Muscle of arm (tissue), 12 donors: ENCODE results near the gene TNFRSF13B. TPM values are rescaled to one million over a fixed set of nuclear protein-coding genes. Genes with fewer than 3 reads are reported as not detected.
"Not testable (repeated sequence)": the region's sequence is repeated elsewhere in the genome, so short reads cannot be mapped to it uniquely, and the experiment has no call there.

Experiments
- DNase-seq: peaks from one replicate; pipeline ENCODE4 v3.0.0-alpha.2; 2013
- polyA plus RNA-seq, 12 donors: library from polyadenylated mRNA; unstranded; fragments of 120-200 nt; gene quantifications; one replicate each; pipeline ENCODE4 v1.2.1, GENCODE V29; 2013; ENCODE audit not compliant: insufficient read length in 12 of 12

Gene TNFRSF13B
- polyA plus RNA-seq, 12 donors: 0.17 to 2.1 (median 0.82) TPM; not detected in 3

DNA sequence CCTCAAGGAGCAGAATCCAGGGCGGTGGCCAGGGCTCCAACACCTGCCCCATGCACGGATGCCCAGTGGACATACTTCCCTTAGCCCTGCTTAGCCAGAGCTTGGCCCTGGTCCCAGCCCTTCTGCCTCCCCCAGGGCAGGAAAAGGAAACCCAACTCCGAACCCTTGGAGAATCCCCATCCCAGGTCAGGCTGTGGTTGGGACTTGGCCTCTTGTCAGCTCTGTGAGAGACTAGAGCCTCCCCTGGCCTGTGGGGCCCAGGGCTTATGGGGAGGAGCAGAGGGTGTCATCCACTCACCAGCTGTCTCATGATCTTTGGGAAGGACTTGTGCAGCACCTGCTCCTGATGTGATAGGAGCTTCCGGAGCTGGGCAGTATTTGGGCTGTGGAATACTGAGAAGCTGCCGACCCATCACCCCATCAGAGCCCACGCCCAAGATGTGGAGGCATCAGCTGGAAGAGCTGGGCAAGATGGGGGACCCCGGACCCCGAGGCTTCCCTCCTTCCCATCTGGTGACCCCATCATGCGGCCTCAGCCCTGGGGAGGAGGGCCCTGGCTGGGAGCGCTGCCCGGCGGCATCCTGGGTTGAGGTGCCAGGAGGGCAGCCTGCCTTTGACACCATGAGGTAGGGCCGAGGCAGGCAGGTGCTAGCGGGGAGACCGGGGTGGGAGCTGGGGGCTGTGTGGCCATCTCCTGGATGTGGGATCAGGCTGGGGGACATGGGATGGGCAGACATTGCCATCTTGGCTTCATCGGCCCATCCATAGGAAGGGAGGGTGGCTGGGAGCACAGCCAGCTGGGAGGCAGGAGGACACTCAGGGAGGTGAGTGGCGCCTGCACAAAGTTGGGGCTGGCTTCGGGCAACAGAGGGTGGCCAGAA, 45.1 kb downstream of the TNFRSF13B start:
- no peak for DNase-seq

DNA sequence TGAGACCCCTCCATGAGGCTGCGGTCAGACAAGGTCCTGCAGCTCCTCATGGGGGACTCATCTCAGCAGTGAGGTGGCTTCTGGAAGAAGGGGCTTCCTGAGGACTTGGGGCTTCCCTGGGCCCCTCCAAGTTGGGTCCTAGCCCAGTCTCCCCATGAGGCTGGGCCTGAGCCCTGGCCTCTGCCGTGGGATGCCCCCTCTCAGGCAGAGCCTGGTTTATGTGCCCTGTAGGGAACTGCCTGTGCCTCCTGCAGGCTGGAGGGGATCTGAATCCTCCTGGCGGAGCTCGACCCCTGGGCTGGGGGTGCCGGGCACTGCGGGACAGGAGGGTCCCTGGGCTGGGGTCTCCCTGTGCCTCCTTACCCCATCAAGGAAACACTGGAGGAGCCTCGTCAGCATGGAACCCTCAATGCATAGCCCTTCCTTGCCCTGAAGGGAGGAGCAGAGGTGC, 45.8 kb downstream of the TNFRSF13B start:
- DNase-seq: no peak

DNA sequence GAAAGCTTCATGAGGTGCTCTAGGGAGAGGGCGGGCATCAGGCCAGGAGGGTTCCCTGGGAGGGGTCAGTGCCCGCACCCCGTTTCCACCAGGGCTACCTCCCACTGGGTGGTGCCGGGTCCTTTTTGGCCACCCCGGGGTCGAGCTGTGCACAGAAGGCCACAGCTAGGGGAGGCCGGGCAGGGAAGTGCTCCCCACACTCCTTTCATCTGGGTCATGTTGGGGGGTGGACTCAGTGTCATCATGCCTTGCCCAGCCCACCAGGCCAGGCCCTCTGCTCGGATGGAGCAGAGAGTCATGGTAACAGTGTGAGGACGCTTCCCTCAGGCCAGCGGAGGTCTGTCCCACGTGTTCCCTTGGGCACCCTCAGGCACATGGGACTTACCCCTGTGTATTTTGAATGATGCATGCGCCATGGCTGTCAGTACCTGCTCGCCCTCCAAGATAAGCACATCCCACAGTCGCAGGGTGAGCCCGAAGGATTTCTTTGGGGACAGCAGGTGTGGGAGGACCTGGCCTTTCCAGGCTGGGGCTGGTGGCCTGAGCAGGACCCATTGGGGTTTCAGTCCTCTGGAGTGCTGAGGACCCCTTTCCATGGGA, 46.4 kb downstream of the TNFRSF13B start:
- DNase-seq: no peak

DNA sequence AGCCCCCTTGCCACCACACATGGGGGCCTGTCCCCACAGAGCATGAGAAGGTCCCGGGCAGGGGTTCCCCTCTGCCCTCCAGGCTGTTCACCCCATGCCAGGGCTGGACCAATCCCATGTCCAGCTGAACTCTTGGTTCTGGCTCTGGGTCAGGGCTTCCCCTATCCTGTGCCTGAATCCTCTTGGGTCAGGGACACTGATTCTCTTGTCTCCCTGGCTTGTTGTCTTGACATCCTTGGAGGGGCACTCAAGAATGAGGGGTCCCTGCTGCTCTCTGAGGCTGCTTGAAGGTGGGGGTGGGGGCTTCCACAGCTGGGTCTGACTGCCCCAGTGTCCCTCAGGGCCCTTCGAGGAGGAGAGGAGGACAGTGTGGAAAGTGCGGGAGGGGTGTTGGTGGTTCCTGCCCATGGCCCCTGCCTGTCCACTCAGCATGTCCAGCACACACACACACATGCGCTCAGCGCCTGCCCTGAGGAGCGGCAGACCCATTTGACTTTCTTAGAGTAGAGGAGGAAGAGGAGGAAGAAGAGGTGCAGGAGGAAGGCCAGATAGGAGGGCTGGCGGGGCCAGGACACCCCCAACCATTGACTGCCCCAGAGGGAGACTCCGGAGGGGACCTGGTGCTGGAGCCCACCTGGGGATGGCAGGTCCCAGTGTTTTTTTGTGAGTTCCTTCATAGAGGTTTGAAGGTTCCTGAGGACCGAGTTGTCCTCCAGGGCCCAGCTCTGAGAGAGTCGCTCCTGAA, 47.0 kb downstream of the TNFRSF13B start:
- no peak for DNase-seq

- DNase-seq: no peak
Observed at GRCh38 chr17:16923904-16924695, 47.8 kb downstream of the TNFRSF13B start.

- no peak for DNase-seq
Observed at GRCh38 chr17:16923097-16923903, 48.6 kb downstream of the TNFRSF13B start.

DNA sequence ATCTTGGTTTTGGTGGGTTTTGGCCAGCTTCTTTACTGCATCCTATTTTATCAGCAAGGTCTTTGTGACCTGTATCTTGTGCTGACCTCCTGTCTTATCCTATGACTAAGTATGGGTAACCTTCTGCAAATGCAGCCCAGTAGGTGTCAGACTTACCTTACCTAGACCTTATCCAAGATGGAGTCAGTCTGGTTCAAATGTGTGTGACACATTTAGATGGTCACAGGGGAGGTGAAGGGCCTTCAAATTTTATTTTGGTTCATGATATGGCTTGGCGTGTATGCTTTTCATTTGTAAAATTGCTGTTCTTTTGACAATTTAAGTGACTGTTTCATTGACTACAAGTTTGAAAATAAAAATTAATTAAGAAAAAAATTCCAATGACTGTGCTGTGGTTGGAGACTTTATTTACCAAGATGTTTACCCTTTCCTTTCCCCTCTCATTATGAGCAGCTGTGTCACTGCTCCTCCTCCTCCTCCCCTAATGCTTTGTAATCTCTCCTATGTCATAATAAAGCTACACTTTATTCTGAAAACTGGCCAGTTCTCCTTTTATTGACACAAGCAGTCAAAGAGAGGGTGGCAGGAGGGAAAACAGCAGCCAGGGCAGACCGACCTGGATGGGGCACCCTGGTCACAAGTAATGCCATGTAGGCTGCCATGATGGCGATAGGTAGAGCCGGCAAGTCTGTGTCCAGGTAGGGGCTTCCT, 49.4 kb downstream of the TNFRSF13B start:
- DNase-seq: no peak

- DNase-seq: not testable (repeated sequence)
Observed at GRCh38 chr17:16921451-16921850, 50.5 kb downstream of the TNFRSF13B start.

- no peak for DNase-seq
Observed at GRCh38 chr17:16920628-16921020, 51.3 kb downstream of the TNFRSF13B start.

DNA sequence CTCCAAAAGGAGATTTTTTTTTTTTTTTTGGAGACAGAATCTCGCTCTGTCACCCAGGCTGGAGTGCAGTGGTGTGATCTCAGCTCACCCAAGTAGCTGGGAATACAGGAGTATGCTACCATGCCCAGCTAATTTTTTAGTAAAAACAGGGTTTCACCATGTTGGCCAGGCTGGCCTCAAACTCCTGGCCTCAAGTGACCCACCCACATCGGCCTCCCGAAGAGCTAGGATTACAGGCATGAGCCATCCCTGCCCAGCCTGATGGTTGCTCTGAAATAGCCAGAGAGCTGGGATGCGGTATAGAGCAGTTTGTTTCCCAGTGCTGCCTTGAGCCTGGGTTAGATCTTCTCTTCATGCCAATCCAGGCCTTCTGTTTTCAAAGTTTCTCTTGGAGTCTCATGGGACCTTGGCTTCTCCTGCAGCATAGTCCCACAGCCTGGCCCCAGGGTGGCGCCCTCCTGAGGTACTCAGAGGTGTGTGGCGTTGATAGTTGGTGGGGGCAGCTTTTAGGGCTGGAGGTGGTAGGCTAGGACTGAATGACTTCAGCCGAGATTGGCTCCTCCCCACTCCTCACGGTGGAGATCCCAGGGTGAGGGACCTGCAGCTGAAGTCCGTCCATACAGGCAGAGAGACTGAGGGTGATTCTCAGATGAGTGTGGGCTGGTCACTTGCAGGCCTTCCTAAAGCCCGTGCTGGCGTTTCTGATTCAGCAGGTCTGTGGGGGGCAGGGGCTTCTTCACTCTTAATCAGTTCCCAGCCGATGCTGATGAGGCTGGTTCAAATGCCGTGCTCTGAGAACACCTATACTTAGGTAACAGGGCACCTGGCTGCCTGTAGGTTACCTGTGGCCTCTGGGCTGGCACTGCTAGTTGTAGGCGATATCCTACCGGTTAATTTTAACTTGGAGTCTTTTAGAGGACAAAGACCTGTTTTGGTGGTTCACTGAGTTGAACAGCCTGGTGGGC, 52.0 kb downstream of the TNFRSF13B start:
- no peak for DNase-seq

GRCh38 chr17:16918443-16918842, 53.5 kb downstream of the TNFRSF13B start:
- no peak for DNase-seq

DNA sequence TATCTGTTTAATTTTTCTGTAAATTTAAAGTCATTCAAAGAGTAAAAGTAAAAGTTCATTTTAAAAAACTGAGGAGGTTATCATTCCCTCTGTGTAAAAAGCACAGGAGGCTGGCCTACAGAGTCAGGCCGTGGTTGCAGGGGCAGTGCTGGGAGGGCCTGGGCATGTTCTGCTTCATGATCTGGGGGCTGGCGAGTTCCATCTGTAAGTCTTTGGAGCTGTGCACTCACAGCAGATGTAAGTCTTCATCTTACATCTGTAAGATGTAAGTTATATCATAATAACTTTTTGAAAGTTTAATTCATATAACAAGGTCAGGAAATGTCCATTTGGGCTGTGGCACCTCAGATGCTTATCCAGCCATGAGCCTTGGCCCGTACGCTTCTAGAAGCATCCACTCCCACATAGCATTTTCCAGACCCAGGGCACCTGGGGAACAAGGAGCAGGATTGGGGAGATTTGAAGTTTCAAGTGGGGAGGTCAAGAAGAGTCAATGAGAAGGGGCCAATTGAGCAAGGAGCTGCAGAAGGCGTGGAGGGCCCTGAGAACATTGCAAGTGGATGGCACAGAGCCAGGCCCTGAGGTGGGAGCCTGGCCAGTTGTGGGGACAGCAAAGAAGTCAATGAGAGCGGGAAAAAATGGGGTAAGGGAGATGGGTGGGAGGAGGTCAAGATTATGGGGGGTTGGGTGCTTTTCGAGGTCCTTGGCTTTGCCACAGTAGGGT, 54.1 kb downstream of the TNFRSF13B start:
- DNase-seq: no peak

GRCh38 chr17:16916557-16916920, 55.4 kb downstream of the TNFRSF13B start:
- no peak for DNase-seq

GRCh38 chr17:16915752-16916556, 56.0 kb downstream of the TNFRSF13B start:
- DNase-seq: no peak

- DNase-seq: no peak
Observed at GRCh38 chr17:16913463-16913862, 58.5 kb downstream of the TNFRSF13B start.

GRCh38 chr17:16912021-16912962, 59.6 kb downstream of the TNFRSF13B start:
- no peak for DNase-seq
